Erythroblast (primary cell): Measurements from ENCODE around the gene CARD6.
"Not testable (repeated sequence)": the region's sequence is repeated elsewhere in the genome, so short reads cannot be mapped to it uniquely, and the experiment has no call there.

Source experiments
- DNase-seq, 2 experiments: peaks; one replicate each; lab custom pipeline; 2025; lab: John Stamatoyannopoulos, UW
- GATA1 ChIP-seq: IDR thresholded peaks from 2 replicates; pipeline ENCODE4 v1.6.1; 2011; ENCODE audit warnings: low read depth, mild to moderate bottlenecking, control low read depth, low read length, moderate library complexity
- POLR2A ChIP-seq: IDR thresholded peaks from 2 replicates; pipeline ENCODE4 v1.6.1; 2011; ENCODE audit warnings: mild to moderate bottlenecking, low read length

The CARD6 gene

GRCh38 chr5:40834849-40835787 lies 6.0 kb upstream of the CARD6 start, which contains the start of gene RPL37:
RPL37 (minus strand) TSS chr5:40835222; CDS start chr5:40835185, 37 bp downstream.
- TF ChIP-seq POLR2A: peak; percentile 99
- TF ChIP-seq GATA1: no peak
- peak; percentile 98 to 99 for DNase-seq

DNA sequence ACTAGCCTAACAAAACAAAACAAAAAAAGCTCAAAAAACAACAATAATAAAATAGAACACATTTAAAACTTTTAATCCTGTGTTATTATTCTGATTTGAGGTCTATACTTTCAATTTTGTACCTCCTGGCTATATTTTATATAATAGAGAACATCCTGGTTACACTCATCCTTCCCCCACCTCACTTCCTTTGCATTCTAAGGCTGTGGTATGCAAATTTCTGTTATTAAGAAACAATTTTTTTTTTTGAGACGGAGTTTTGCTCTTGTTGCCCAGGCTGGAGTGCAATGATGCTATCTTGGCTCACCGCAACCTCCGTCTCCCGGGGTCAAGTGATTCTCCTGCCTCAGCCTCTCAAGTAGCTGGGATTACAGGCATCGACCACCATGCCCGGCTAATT lies 3.1 kb upstream of the CARD6 start:
- TF ChIP-seq POLR2A (no peak), GATA1 (no peak)
- DNase-seq: no peak

DNA sequence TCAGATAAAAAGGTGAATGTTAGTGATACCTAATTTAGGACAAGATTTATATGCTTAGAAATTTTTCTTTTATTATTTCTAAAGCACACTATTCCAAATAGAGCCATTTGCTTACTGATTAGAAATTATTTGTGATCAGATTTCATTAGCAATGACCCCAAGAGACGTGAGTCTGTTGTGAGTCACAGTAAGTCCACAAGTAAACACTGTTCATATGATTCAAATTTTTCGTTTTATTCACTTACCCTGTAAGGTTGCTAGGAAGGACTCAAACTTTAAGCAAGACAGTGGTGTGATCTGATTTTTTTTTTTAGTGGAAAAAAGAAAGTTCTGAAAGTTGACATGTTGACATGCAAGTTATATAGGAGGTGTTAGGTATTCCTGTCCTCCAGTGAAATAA lies 1.2 kb downstream of the CARD6 start:
- no peak for TF ChIP-seq GATA1
- TF ChIP-seq POLR2A: no peak

DNA sequence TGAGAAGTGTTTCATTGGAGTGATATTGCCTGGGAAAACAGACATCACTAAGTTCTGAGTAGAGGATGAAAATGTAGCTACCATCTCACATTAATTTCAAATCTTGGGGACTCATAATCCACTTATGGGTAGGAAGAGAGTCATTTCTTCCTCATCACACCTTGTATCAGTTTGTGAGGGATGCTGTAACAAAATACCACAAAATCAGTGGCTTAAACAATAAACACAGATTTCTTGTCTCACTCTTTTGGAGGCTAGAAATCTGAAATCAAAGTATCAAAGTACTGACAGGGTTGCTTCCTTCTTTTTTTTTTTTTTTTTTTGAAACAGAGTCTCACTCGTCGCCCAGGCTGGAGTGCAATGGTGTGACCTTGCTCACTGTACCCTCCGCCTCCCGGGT lies 3.4 kb downstream of the CARD6 start:
- no peak for DNase-seq
- TF ChIP-seq GATA1 (no peak), POLR2A (no peak)

More for the DNA sequence above, 1.2 kb downstream of the CARD6 start:
- no peak for DNase-seq

GRCh38 chr5:40846371-40846770 lies 5.2 kb downstream of the CARD6 start:
- DNase-seq: no peak
- TF ChIP-seq POLR2A (no peak), GATA1 (no peak)

DNA sequence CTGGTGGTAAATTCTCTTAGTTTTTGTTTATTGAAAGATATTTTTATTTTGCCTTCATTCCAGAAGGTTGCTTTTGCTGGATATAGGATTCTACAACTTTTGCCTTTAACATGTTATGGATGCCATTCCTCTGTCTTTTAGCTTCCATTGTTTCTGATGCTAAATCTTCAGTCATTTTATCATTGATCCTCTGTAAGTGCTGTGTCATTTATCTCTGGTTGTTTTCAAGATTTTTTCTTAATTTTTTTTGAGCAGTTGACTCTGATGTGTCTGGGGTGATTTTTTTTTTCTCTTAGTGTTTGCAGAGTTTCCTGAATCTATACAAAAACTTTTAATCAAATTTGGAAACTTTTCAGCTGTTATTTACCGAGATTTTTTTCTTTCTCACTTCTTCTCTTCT lies 6.4 kb downstream of the CARD6 start:
- TF ChIP-seq GATA1 (no peak), POLR2A (no peak)
- no peak for DNase-seq

GRCh38 chr5:40853632-40854192 lies 12.5 kb downstream of the CARD6 start:
- no peak for TF ChIP-seq GATA1
- no peak for TF ChIP-seq POLR2A
- peak in 1 of 2 experiments; percentile 5 for DNase-seq

DNA sequence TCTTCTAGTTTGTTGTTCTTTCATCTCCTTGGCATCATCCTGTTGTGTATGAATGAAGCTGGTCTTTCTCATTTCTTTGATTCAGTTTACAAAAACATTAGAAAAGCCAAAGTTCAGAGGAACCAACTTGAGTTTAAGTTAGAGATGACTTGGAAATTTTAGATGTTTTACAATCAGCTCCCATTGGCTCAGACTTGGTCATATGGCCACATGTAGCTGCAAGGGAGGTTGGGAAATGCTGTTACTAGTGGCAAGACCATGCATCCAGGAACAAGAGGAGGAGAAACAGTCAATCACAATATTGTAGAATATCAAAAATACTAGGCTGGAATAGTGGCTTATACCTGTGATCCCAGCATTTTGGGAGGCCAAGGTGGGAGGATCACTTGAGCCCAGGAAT lies 19.5 kb downstream of the CARD6 start:
- DNase-seq: no peak
- TF ChIP-seq GATA1 (no peak), POLR2A (no peak)

- not testable (repeated sequence) for DNase-seq
Observed at GRCh38 chr5:40865004-40865403, 23.8 kb downstream of the CARD6 start.

DNA sequence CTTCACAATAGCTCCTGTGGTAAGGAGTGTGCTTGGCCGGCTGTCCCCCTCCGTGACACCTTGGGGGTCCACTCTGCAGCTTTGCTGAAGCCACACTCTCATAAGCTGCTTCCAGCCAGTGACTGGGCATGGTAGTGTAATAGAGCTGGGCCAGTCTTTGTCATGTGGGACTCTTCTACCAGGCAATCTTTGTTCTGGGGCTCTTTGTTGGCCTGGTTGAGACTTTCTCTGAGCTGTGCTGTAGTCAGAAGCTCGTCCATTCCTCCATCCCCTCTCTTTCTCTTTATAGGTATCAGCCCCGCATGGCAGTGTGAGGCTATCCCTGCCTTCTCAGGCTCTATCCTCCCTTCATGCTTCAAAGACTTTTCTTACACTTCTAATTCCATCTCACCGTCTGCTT lies 25.7 kb downstream of the CARD6 start:
- no peak for DNase-seq

DNA sequence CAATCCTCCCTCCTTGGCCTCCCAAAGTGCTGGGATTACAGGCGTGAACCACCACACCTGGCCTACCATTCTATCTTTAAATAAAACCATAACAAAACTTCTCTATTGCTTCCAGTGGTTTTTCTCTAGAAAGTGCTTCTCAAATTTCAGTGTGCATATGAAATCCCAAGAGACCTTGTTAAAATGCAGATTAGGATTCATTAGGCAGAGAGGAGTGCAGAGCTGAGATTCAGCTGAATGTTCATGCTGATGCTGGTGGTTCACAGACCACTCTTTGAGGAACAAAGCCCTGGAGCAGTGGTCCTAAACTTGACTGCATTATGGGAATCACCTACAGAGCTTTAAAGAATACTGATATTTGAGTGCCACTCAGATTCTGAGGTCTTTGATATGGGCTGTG lies 28.2 kb downstream of the CARD6 start:
- no peak for DNase-seq
- TF ChIP-seq POLR2A (no peak), GATA1 (no peak)

More for the DNA sequence above, 25.7 kb downstream of the CARD6 start:
- no peak for TF ChIP-seq GATA1
- no peak for TF ChIP-seq POLR2A

DNA sequence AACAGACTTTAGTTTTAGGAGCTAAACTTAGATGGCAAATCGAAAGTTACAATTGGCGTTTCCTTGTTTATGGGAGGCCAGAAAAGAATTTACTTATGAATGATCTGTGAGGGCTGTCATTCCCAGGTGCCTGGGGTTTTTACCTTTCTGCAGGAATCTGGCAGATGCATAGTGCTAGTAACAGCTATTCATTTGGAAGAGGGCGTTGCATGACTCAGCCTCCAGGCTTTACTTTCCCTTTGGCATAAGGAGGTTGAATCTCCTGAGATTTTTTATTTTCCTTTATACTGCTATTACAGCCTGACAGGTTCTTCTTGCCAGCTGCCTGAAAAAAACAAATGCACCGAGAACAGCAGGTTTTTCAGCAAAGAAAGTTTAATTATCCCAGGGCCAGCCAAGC lies 30.0 kb downstream of the CARD6 start:
- TF ChIP-seq GATA1 (no peak), POLR2A (no peak)
- no peak for DNase-seq

- not testable (repeated sequence) for DNase-seq
Observed at GRCh38 chr5:40872253-40872652, 31.1 kb downstream of the CARD6 start.

DNA sequence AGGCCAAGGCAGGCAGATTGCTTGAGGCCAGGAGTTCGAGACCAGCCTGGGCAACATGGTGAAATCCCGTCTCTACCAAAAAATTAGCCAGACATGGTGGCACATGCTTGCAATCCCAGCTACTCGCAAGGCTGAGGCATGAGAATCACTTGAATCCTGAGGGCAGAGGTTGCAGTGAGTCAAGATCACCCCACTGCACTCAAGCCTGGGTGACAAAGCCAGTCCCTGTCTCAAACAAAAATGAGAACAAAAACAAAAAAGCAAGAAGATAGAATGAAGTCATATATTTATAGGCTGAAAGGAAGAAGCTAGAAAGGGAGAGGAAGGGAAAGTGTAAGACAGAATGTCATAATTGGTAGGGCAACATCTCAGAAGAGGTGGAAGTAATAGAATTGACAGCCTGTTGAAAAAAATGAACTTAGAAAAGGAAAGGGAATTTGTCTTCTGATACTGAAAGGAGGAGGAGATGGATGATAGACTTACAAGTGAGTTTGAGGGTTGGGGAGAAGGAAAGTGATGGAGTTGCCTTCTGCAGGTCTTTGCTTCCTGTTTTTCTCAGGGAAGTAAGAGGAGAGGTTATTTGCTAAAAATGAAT lies 32.2 kb downstream of the CARD6 start:
- DNase-seq: no peak
- TF ChIP-seq GATA1 (no peak), POLR2A (no peak)
